Erythroblast (primary cell): ENCODE measurements around the gene ARHGAP1.
"Not testable (repeated sequence)": the region's sequence is repeated elsewhere in the genome, so short reads cannot be mapped to it uniquely, and the experiment has no call there.

Source experiments
- DNase-seq, 2 experiments: peaks; one replicate each; lab custom pipeline; 2025; lab: John Stamatoyannopoulos, UW
- GATA1 ChIP-seq: IDR thresholded peaks from 2 replicates; pipeline ENCODE4 v1.6.1; 2011; ENCODE audit warnings: low read depth, mild to moderate bottlenecking, control low read depth, low read length, moderate library complexity
- POLR2A ChIP-seq: IDR thresholded peaks from 2 replicates; pipeline ENCODE4 v1.6.1; 2011; ENCODE audit warnings: mild to moderate bottlenecking, low read length

ARHGAP1 gene

GRCh38 chr11:46718155-46719019 lies 18.0 kb upstream of the ARHGAP1 start:
- TF ChIP-seq POLR2A, result no peak
- no peak for TF ChIP-seq GATA1
- no peak for DNase-seq

DNA sequence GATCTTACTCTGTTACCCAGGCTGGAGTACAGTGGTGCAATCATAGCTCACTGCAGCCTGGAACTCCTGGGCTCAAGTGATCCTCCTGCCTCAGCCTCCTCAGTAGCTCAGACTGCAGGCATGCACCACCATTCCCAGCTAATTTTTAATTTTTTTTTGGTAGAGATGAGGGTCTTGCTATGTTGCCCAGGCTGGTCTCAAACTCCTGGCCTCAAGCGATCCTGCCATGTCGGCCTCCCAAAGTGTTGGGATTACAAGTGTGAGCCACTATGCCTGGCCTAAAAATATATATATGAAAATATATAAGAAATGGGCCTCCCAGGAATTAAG lies 17.4 kb upstream of the ARHGAP1 start:
- not testable (repeated sequence) for DNase-seq

DNA sequence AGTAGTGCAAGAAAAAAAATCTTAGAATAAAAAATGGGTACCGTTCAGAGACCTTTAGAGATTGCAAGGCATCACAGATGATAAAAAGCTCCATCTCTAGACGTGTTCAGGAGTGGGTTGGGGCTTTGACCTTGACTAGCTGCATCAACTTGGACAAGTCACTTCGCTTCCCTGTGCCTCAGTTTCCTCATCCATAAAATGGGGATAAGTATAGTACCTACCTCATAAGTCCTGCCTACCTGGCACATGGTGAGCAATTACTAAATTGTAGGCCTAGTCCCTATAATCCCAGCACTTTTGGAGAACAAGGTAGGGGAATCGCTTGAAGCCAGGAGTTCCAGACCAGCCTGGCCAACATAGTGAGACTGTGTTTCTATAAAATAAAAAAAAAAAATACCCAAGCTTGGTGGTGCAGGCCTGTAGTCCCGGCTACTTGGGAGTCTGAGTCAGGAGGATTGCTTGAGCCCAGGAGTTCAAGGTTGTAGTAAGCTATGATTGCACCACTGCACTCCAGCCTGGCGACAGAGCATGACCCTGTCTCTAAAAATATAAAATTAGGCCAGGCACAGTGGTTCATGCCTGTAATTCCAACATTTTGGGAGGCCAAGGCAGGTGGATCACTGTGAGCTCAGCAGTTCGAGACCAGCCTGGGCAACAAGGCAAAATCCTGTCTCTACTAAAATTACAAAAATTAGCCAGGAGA lies 12.6 kb upstream of the ARHGAP1 start:
- no peak for DNase-seq
- TF ChIP-seq POLR2A (no peak), GATA1 (no peak)

DNA sequence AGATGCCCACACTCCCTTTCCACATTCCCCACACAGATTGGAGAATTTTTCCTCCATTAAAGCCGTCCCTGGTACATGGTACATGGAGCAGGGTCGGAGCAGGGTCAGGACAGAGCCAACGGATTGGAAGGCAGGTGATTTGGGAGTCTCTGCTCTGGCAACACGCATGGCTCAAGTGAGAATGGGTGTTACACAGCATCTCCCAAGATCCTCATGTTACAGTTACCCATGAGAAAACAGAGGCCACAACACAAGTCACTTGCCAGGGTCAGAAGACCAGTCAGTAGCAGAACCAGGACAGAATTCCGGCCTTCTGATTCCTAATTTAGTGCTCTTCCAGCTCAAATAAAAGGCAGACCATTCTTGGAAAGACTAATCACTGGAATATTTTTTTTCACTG lies 10.9 kb upstream of the ARHGAP1 start:
- TF ChIP-seq POLR2A (no peak), GATA1 (no peak)
- DNase-seq, result no peak

GRCh38 chr11:46710821-46711269 lies 10.4 kb upstream of the ARHGAP1 start:
- no peak for DNase-seq
- no peak for TF ChIP-seq GATA1
- TF ChIP-seq POLR2A, result no peak

DNA sequence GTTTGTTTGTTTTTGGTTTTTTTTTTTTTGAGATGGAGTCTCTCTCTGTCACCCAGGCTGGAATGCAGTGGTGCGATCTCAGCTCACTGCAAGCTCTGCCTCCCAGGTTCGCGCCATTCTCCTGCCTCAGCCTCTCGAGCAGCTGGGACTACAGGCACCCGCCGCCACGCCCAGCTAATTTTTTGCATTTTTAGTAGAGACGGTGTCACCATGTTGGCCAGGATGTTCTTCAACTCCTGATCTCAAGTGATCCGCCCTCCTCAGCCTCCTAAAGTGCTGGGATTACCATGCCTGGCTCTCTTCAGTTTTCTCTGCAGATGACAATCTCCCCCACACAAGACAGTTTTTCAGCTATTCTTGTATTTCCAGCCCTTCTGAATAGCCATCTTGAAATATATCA lies 8.9 kb upstream of the ARHGAP1 start:
- not testable (repeated sequence) for DNase-seq

DNA sequence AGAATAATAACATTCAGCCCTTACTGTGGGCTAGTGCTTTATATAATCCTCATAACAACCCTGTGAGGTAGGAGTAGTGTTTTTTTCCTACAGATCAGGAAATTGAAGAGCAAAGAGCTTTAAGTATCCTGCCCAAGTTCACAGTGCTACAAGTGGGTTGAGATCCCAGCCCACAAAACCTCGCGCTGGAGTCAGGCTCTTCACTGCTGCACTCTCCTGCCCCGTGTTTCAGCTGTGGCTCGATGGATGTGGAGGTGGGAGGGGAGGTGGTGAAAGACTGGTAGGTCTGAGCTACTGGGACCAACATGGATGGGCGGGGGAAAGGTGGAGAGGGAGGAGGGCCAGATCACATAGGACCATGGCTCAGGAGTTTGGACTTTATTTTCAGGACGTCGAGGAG lies 6.5 kb upstream of the ARHGAP1 start:
- no peak for DNase-seq
- TF ChIP-seq GATA1 (no peak), POLR2A (no peak)

DNA sequence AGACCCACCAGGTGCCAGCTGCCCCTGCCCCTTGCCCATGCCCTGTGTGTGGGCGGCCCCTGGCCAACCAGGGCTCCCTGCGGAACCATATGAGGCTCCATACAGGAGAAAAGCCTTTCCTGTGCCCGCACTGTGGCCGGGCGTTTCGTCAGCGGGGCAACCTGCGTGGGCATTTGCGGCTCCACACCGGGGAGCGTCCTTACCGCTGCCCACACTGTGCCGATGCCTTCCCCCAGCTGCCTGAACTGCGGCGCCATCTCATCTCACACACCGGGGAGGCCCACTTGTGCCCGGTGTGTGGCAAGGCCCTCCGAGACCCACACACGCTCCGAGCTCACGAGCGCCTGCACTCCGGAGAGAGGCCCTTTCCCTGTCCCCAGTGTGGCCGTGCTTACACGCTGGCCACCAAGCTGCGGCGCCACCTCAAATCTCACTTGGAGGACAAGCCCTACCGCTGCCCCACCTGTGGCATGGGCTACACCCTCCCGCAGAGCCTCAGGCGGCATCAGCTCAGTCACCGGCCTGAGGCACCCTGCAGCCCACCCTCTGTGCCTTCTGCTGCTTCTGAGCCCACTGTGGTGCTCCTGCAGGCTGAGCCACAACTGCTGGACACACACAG lies 4.8 kb upstream of the ARHGAP1 start:
- DNase-seq, result no peak
- TF ChIP-seq POLR2A (no peak), GATA1 (no peak)

GRCh38 chr11:46701078-46701654 lies 747 bp upstream of the ARHGAP1 start:
- TF ChIP-seq GATA1 (no peak), POLR2A (no peak)
- peak; percentile 49 to 59 for DNase-seq

DNA sequence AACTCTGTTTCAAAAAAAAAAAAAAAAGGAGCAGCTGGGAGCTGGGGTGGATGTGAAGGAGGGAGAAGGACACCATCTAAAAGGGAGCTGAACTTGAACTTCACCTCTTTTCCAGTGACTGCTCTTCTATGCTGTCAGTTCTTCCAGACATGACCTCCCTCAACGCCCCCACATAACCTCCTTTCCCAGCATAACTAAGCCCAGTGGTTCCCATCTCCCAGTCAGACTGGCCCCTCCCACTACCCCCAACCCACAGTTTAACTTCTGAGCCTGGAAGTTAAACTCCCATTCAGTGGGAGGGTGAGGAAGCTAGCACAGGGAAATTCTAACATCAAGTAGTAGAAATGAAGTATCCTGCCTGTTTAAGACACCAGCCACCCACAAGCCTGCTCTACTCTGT lies 1.8 kb downstream of the ARHGAP1 start:
- TF ChIP-seq GATA1 (no peak), POLR2A (no peak)
- no peak for DNase-seq

- DNase-seq, result no peak
- TF ChIP-seq GATA1 (no peak), POLR2A (no peak)
Observed at GRCh38 chr11:46697723-46698122, 2.7 kb downstream of the ARHGAP1 start.

DNA sequence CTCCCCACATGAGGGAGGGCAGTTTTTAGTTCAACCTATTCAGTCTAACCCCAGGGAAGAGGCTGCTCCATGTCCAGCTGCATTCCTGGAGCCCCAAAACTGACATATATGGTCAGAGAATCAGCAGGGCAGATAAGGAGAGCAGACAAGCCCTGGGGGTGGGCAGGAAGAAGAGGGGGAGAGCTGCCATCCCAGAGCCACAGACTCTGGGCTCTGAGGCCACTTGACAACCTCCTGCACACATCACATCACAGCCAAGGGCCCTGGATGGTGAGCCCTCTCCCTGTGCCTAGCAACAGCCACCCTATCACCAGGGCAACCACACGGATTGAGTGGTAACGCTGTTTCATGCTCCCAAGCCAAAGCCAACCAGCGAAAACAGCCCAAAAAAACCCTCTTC lies 3.1 kb downstream of the ARHGAP1 start:
- TF ChIP-seq POLR2A (no peak), GATA1 (no peak)
- DNase-seq, result no peak

DNA sequence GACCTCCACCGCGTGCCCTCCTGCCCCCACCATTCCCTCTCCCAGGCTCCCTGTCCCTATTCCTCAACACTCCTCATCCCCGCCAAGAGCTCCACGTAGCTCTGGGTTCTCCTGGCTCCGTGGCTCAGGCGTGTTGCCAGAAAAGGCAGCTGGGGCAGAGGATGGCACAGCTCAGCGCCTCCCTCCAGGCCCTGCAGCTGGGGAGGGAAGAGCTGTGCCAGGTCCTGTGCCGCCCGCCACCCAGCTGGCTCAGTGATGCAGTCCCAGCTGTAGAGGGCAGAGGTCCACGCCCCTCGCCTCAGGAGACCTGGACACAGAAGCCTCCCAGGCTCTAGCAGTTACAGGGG lies 4.2 kb downstream of the ARHGAP1 start:
- no peak for TF ChIP-seq POLR2A
- TF ChIP-seq GATA1, result no peak
- DNase-seq, result no peak
